Measurements from ENCODE around the gene ATG4B.

The ATG4B gene

DNA sequence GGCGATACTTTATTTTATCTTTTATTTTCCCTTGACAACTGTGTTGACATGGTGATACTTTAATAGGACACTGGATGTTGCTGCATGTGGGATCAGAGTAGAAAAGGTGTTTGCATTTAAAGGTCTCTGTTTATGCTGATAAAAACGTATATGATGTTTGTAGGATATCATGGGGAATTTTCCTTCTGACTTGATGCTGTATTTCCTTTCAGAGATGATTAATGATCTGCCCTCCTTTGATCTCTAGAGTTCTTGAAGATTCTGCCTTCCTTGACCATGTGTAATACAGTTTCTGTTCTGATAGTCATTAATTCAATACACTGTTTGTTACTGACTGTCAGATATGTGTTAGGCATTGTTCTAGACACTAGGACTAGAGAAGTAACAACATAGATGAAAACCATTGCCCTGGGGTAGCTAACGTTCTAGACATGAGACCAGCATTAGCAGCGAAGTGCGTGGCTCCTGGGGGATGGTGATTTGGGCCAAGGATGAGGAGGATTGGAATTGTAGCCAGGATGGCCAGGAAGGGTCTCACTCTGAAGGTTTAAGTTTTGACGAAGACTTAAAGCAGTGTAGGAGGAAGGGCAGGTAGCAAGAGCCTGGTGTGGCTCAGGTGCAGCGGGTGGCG, 2.8 kb downstream of the ATG4B start:
- no peak overlapping the region for H3K4me3 ChIP-seq (ENCODE audit: control insufficient read depth, low read depth, low read length)
- DNase-seq (ENCODE audit: low read depth) = no peak
- TF ChIP-seq, protein P1, sequence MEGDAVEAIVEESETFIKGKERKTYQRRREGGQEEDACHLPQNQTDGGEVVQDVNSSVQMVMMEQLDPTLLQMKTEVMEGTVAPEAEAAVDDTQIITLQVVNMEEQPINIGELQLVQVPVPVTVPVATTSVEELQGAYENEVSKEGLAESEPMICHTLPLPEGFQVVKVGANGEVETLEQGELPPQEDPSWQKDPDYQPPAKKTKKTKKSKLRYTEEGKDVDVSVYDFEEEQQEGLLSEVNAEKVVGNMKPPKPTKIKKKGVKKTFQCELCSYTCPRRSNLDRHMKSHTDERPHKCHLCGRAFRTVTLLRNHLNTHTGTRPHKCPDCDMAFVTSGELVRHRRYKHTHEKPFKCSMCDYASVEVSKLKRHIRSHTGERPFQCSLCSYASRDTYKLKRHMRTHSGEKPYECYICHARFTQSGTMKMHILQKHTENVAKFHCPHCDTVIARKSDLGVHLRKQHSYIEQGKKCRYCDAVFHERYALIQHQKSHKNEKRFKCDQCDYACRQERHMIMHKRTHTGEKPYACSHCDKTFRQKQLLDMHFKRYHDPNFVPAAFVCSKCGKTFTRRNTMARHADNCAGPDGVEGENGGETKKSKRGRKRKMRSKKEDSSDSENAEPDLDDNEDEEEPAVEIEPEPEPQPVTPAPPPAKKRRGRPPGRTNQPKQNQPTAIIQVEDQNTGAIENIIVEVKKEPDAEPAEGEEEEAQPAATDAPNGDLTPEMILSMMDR (conservative IDR thresholded peaks at IDR 0.05; ENCODE audit: control insufficient read depth, insufficient read depth, low read depth, low read length) = no peak

- DNase-seq (ENCODE audit: low read depth) = no peak
- no peak overlapping the region for H3K4me3 ChIP-seq (ENCODE audit: control insufficient read depth, low read depth, low read length)
- TF ChIP-seq, protein P1 (conservative IDR thresholded peaks at IDR 0.05; ENCODE audit: control insufficient read depth, insufficient read depth, low read depth, low read length) = no peak
Observed at GRCh38 chr2:241641631-241642030, 4.1 kb downstream of the ATG4B start.

GRCh38 chr2:241645056-241645914, 7.8 kb downstream of the ATG4B start:
- H3K4me3 ChIP-seq (ENCODE audit: control insufficient read depth, low read depth, low read length) = no peak overlapping the region
- TF ChIP-seq, protein P1 (conservative IDR thresholded peaks at IDR 0.05; ENCODE audit: control insufficient read depth, insufficient read depth, low read depth, low read length) = no peak
- no peak for DNase-seq (ENCODE audit: low read depth)

DNA sequence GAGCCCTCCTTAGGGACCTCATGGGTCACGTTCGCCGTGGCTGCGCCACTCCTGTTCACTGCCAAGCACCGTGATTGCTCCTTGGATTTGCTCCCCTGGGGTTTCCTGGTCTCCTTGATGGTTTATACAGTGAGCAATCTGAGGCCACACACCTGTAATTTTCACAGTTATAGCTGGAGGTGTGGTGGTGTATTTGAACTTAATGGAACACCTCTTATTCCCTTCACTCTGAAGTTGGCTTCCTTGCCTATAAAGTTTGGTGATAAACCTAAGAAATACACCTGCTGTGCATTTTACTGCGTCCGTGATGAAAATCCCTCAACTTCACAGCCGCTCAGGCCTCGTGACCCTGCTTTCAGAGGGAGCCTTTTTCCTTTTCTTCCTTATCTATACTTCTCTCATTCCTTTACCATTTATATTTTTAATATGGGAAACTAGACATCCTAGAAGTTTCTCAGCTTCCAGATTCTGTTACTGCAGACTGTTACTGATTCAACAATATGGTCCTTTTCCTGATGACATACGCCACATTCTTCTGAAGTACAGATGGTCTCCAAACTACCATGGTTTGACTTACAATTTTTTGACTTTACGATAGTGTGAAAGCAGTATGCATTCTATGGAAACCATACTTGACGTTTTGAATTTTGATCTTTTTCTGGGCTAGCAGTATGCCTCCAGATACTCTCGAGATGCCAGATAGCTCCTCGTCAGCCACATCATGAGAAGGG, 8.6 kb downstream of the ATG4B start:
- no peak overlapping the region for H3K4me3 ChIP-seq (ENCODE audit: control insufficient read depth, low read depth, low read length)
- no peak for DNase-seq (ENCODE audit: low read depth)
- TF ChIP-seq, protein P1 (conservative IDR thresholded peaks at IDR 0.05; ENCODE audit: control insufficient read depth, insufficient read depth, low read depth, low read length) = no peak

DNA sequence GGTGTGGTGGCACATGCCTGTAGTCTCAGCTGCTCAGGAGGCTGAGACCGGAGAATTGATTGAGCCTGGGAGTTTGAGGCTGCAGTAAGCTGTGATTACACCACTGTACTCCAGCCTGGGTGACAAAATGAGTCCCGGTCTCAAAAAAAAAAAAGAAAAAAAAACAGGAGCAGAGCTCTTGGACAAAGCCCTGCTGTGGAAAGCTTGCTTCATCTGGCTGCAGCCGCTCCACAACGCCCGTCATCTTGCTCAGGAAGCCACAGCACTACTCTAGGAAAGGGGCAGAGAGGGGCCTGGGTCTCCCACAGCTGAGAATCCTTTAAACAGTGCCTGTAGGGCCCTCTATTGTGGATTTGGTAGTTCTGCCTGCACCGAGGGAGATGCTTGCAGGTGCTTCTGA, 11.0 kb downstream of the ATG4B start:
- DNase-seq (ENCODE audit: low read depth) = no peak
- TF ChIP-seq, protein P1 (conservative IDR thresholded peaks at IDR 0.05; ENCODE audit: control insufficient read depth, insufficient read depth, low read depth, low read length) = no peak
- H3K4me3 ChIP-seq (ENCODE audit: control insufficient read depth, low read depth, low read length) = no peak overlapping the region

- TF ChIP-seq, protein P1 (conservative IDR thresholded peaks at IDR 0.05; ENCODE audit: control insufficient read depth, insufficient read depth, low read depth, low read length) = no peak
- H3K4me3 ChIP-seq (ENCODE audit: control insufficient read depth, low read depth, low read length) = no peak overlapping the region
- DNase-seq (ENCODE audit: low read depth) = no peak
Observed at GRCh38 chr2:241649404-241649803, 11.9 kb downstream of the ATG4B start.
